ENCODE measurements around the gene SHKBP1. TPM values are rescaled to one million over a fixed set of nuclear protein-coding genes. Genes with fewer than 3 reads are reported as not detected.

SHKBP1 gene
- total and polyA plus RNA-seq, 2 of the 8 experiments (the other 6 are each of a cell fraction or from before 2014, with no cell fraction given) = 74.6 to 98.8 TPM

DNA sequence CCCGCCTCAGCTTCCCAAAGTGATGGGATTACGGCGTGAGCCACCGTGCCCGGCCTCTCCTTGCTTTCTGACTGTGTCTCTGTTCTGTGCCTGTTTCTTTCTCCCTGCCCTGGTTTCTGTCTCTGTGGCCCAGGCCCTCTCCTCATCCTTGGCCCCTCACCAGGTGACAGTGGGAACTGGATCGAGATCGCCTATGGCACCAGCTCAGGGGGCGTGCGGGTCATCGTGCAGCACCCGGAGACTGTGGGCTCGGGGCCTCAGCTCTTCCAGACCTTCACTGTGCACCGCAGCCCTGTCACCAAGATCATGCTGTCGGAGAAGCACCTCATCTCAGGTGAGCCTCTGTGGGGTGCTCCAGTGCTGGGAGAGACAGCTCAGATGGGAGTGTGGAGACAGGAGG, 9.9 kb downstream of the SHKBP1 start:
- H3K23ac ChIP-seq (ENCODE audit: insufficient read length) = no peak overlapping the region
- H3K56ac ChIP-seq (replicated peaks; ENCODE audit: insufficient read length, low read depth, low read length) = no peak overlapping the region
- H4K5ac ChIP-seq (ENCODE audit: insufficient read length, low read depth, low read length) = no peak overlapping the region
- H3K23me2 ChIP-seq (ENCODE audit: low read depth, low read length) = no peaks in the 10 kb centered on the region; the same call in 1 of the 2 replicates
- H2AFZ ChIP-seq (ENCODE audit: low read length) = no peak overlapping the region
- DNase-seq (ENCODE audit: low read depth in 1 of 2, low spot score in 2 of 2) (no peak), FAIRE-seq (no peak)
- ChIA-PET CTCF (ENCODE audit: partially characterized antibody) (interaction anchor here (1.0 to 3.1 kb wide), 6 partner anchors 8 to 123 kb away, joined by 3 to 12 read pairs (median 4); no protein-coding TSS in a partner anchor), POLR2A (ENCODE audit: partially characterized antibody) (interaction anchor here (0.8 to 1.5 kb wide), 2 partner anchors 9 to 34 kb away, joined by 4 to 5 read pairs; no protein-coding TSS in a partner anchor)
- H3K4ac ChIP-seq (replicated peaks; ENCODE audit: insufficient read length, low read depth, low read length) = no peak overlapping the region
- no peak overlapping the region for H2BK12ac ChIP-seq (ENCODE audit: low read depth, low read length)
- H3K4me2 ChIP-seq (ENCODE audit: insufficient read depth in 1 of 2, low read depth in 2 of 2, low read length in 2 of 2) = no peak overlapping the region
- H2AK5ac ChIP-seq (ENCODE audit: low read depth, low read length) = no peak overlapping the region
- H3K36me3 ChIP-seq (ENCODE audit: control insufficient read depth in 2 of 4, insufficient read depth in 4 of 4, low read length in 3 of 4) = peaks cover 2 to 28% (median 14%) of the 10 kb centered on the region in 4 experiments; a peak in 7 of 8 replicates
- H3K14ac ChIP-seq (ENCODE audit: insufficient read length) = no peak overlapping the region
- H4K20me1 ChIP-seq (replicated peaks in 1 of 2; ENCODE audit: control insufficient read depth in 1 of 2, insufficient read depth in 2 of 2, low read length in 2 of 2) = peaks cover 0 to 7% of the 10 kb centered on the region in 2 experiments
- H3K18ac ChIP-seq (ENCODE audit: extremely low read depth, low read length) = no peak overlapping the region
- no peak overlapping the region for H3K9ac ChIP-seq (replicated peaks in 1 of 4; ENCODE audit: extremely low read depth in 1 of 4, low read depth in 3 of 4, low read length in 3 of 4)
- no peak overlapping the region for H4K8ac ChIP-seq (ENCODE audit: extremely low read depth, insufficient read depth, low read length)
- H2BK15ac ChIP-seq (ENCODE audit: low read length) = no peak overlapping the region
- no peak overlapping the region for H2BK20ac ChIP-seq (ENCODE audit: low read length)
- no peaks in the 10 kb centered on the region for H3K79me1 ChIP-seq (ENCODE audit: low read depth, low read length)
- no peaks in the 10 kb centered on the region for H3K79me2 ChIP-seq (ENCODE audit: control insufficient read depth in 1 of 2, insufficient read depth in 2 of 2, low read length in 2 of 2)
- H2BK5ac ChIP-seq (ENCODE audit: low read depth, low read length) = no peak overlapping the region
- no peak overlapping the region for H4K91ac ChIP-seq (replicated peaks; ENCODE audit: insufficient read length, low read length)
- H3K27ac ChIP-seq (ENCODE audit: low read depth, low read length) = no peak overlapping the region
- WGBS, 2 experiments (ENCODE audit: extremely low coverage in 1 of 2, insufficient coverage in 1 of 2, insufficient read length in 1 of 2, insufficient replicate concordance in 2 of 2, low coverage in 1 of 2, low lambda C conversion rate in 2 of 2, missing lambda C conversion rate in 1 of 2) = 93% methylated on average over 13 of the region's 14 CpGs; no CpG with 5 or more reads in 1 of the 2 experiments
- no peak overlapping the region for H3K4me3 ChIP-seq (ENCODE audit: extremely low read depth in 1 of 4, insufficient read depth in 2 of 4, low read depth in 3 of 4, low read length in 4 of 4)
- no peaks in the 10 kb centered on the region for H3K4me1 ChIP-seq (replicated peaks in 1 of 4; ENCODE audit: control insufficient read depth in 3 of 4, insufficient read depth in 4 of 4, low read length in 3 of 4)
- H3K9me3 ChIP-seq (ENCODE audit: insufficient read depth in 2 of 2, low read depth in 1 of 2, low read length in 1 of 2) = no peaks in the 10 kb centered on the region
- H3K27me3 ChIP-seq (replicated peaks in 1 of 4; ENCODE audit: control insufficient read depth in 3 of 4, extremely low read depth in 1 of 4, insufficient read depth in 3 of 4, low read length in 3 of 4) = no peaks in the 10 kb centered on the region
- TF ChIP-seq, protein P1, sequence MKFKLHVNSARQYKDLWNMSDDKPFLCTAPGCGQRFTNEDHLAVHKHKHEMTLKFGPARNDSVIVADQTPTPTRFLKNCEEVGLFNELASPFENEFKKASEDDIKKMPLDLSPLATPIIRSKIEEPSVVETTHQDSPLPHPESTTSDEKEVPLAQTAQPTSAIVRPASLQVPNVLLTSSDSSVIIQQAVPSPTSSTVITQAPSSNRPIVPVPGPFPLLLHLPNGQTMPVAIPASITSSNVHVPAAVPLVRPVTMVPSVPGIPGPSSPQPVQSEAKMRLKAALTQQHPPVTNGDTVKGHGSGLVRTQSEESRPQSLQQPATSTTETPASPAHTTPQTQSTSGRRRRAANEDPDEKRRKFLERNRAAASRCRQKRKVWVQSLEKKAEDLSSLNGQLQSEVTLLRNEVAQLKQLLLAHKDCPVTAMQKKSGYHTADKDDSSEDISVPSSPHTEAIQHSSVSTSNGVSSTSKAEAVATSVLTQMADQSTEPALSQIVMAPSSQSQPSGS (IDR thresholded peaks at IDR 0.05; ENCODE audit: low read length) = no peak
- no peak for TF ChIP-seq HDAC2 (IDR thresholded peaks at IDR 0.05; ENCODE audit: borderline replicate concordance in 1 of 2, low read depth in 2 of 2, low read length in 2 of 2)
- no peak for TF ChIP-seq TAF1 (IDR thresholded peaks at IDR 0.05; ENCODE audit: low read depth, low read length)
- TF ChIP-seq HDAC6 (IDR thresholded peaks at IDR 0.05; ENCODE audit: low read depth, low read length) = no peak
- TF ChIP-seq SIRT6 (IDR thresholded peaks at IDR 0.05; ENCODE audit: low read length) = no peak
- TF ChIP-seq MAFK (IDR thresholded peaks at IDR 0.05; ENCODE audit: low read depth, low read length) = no peak
- no peak for TF ChIP-seq SP1 (IDR thresholded peaks at IDR 0.05; ENCODE audit: low read depth, low read length)
- no peak for TF ChIP-seq SP4 (IDR thresholded peaks at IDR 0.05; ENCODE audit: low read length)
- no peak overlapping the region for H2BK120ac ChIP-seq (replicated peaks; ENCODE audit: low read depth, low read length)
